ENCODE measurements around the gene DHX38. TPM values are rescaled to one million over a fixed set of nuclear protein-coding genes. Genes with fewer than 3 reads are reported as not detected.

DHX38 gene
- total and polyA plus RNA-seq, 2 of the 13 experiments (the other 11 are each of a cell fraction or from before 2014, with no cell fraction given) = 54.4 to 85.9 TPM

DNA sequence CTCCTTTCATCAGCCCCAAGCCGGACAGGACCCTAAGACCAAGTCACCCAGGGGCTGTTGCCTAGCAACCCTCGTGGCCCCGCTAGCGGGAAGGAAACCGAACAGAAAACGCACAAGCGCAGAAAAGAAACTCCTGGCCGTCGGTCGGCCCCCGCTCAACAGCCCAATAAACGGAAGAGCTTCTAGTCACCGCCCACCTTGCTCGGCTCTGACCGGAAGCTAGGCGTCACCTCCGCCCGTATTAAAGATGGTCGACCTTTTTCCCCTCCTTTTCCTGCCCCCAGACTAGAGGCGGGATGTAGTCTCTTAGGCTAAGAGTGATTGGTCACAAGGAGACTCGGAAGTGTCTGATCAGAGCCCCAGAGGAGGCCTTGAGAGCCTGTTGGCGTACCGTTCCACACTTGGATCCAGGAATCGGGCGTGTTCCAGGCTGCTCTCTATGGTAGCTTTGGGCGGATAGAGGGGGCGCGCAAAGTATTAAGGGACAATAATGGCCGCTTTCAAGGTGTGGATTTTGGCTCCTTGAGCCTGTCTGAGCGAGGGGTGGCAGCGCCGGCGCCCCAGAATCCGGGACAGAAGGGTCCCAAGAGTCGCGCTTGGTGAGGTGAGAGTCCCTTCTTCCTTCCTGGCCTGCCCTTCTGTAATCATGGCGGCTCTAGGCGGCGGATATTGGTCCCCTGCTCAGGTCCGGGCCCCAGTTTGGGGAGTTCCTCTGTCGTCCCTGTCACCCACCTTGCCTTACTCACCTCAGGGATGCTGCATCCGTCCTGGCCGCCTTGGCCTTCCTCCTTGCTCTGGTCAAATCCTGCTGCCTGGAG, at the start of gene DHX38, which contains the start of gene TXNL4B (continued):
- TF ChIP-seq ZNF234 (CRISPR knock-in tag; conservative IDR thresholded peaks at IDR 0.05) (no peak), NFKB2 (CRISPR knock-in tag; IDR thresholded peaks at IDR 0.05; ENCODE audit: borderline replicate concordance) (peak; percentile 81; the same call in 1 of the 2 replicates), ZNF83 (CRISPR knock-in tag; IDR thresholded peaks at IDR 0.05; ENCODE audit: borderline replicate concordance) (peak; percentile 50; the same call in 1 of the 2 replicates), MATR3 (CRISPR knock-in tag; IDR thresholded peaks at IDR 0.05) (no peak), KLF11 (CRISPR knock-in tag; IDR thresholded peaks at IDR 0.05) (peak; percentile 85), MTF1 (CRISPR knock-in tag; IDR thresholded peaks at IDR 0.05) (no peak), GLI4 (CRISPR knock-in tag; IDR thresholded peaks at IDR 0.05; ENCODE audit: borderline replicate concordance) (peak; percentile 91; the same call in 1 of the 2 replicates), ZMAT3 (CRISPR knock-in tag; conservative IDR thresholded peaks at IDR 0.05) (0 out of 2 replicates have a peak, but pooled peaks have one; percentile 23), ZFP91 (CRISPR knock-in tag; IDR thresholded peaks at IDR 0.05; ENCODE audit: borderline replicate concordance) (peak; percentile 84; the same call in 1 of the 2 replicates), ZNF441 (CRISPR knock-in tag; IDR thresholded peaks at IDR 0.05; ENCODE audit: borderline replicate concordance) (no peak; the same call in 1 of the 2 replicates), ZMYM4 (CRISPR knock-in tag; IDR thresholded peaks at IDR 0.05) (peak; percentile 83)
- TF ChIP-seq, protein P1, sequence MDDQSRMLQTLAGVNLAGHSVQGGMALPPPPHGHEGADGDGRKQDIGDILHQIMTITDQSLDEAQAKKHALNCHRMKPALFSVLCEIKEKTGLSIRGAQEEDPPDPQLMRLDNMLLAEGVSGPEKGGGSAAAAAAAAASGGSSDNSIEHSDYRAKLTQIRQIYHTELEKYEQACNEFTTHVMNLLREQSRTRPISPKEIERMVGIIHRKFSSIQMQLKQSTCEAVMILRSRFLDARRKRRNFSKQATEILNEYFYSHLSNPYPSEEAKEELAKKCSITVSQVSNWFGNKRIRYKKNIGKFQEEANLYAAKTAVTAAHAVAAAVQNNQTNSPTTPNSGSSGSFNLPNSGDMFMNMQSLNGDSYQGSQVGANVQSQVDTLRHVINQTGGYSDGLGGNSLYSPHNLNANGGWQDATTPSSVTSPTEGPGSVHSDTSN (CRISPR knock-in tag; IDR thresholded peaks at IDR 0.05; ENCODE audit: borderline replicate concordance) = peak; percentile 28; the same call in 1 of the 2 replicates
- TF ChIP-seq, protein P2, sequence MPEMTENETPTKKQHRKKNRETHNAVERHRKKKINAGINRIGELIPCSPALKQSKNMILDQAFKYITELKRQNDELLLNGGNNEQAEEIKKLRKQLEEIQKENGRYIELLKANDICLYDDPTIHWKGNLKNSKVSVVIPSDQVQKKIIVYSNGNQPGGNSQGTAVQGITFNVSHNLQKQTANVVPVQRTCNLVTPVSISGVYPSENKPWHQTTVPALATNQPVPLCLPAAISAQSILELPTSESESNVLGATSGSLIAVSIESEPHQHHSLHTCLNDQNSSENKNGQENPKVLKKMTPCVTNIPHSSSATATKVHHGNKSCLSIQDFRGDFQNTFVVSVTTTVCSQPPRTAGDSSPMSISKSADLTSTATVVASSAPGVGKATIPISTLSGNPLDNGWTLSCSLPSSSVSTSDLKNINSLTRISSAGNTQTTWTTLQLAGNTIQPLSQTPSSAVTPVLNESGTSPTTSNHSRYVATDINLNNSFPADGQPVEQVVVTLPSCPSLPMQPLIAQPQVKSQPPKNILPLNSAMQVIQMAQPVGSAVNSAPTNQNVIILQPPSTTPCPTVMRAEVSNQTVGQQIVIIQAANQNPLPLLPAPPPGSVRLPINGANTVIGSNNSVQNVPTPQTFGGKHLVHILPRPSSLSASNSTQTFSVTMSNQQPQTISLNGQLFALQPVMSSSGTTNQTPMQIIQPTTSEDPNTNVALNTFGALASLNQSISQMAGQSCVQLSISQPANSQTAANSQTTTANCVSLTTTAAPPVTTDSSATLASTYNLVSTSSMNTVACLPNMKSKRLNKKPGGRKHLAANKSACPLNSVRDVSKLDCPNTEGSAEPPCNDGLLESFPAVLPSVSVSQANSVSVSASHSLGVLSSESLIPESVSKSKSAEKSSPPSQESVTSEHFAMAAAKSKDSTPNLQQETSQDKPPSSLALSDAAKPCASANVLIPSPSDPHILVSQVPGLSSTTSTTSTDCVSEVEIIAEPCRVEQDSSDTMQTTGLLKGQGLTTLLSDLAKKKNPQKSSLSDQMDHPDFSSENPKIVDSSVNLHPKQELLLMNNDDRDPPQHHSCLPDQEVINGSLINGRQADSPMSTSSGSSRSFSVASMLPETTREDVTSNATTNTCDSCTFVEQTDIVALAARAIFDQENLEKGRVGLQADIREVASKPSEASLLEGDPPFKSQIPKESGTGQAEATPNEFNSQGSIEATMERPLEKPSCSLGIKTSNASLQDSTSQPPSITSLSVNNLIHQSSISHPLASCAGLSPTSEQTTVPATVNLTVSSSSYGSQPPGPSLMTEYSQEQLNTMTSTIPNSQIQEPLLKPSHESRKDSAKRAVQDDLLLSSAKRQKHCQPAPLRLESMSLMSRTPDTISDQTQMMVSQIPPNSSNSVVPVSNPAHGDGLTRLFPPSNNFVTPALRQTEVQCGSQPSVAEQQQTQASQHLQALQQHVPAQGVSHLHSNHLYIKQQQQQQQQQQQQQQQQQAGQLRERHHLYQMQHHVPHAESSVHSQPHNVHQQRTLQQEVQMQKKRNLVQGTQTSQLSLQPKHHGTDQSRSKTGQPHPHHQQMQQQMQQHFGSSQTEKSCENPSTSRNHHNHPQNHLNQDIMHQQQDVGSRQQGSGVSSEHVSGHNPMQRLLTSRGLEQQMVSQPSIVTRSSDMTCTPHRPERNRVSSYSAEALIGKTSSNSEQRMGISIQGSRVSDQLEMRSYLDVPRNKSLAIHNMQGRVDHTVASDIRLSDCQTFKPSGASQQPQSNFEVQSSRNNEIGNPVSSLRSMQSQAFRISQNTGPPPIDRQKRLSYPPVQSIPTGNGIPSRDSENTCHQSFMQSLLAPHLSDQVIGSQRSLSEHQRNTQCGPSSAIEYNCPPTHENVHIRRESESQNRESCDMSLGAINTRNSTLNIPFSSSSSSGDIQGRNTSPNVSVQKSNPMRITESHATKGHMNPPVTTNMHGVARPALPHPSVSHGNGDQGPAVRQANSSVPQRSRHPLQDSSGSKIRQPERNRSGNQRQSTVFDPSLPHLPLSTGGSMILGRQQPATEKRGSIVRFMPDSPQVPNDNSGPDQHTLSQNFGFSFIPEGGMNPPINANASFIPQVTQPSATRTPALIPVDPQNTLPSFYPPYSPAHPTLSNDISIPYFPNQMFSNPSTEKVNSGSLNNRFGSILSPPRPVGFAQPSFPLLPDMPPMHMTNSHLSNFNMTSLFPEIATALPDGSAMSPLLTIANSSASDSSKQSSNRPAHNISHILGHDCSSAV (CRISPR knock-in tag; IDR thresholded peaks at IDR 0.05; ENCODE audit: borderline replicate concordance) = 0 out of 2 replicates have a peak, but pooled peaks have one; percentile 30
- TF ChIP-seq, protein P3, sequence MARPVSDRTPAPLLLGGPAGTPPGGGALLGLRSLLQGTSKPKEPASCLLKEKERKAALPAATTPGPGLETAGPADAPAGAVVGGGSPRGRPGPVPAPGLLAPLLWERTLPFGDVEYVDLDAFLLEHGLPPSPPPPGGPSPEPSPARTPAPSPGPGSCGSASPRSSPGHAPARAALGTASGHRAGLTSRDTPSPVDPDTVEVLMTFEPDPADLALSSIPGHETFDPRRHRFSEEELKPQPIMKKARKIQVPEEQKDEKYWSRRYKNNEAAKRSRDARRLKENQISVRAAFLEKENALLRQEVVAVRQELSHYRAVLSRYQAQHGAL (CRISPR knock-in tag; IDR thresholded peaks at IDR 0.05; ENCODE audit: not compliant biosample characterization) = no peak
